ENCODE data around the gene MT2A. TPM values are rescaled to one million over a fixed set of nuclear protein-coding genes. Genes with fewer than 3 reads are reported as not detected.

MT2A gene
- total and polyA plus RNA-seq, 10 donors = 25.3 to 176 (median 60.5) TPM

GRCh38 chr16:56625140-56625942 is 17.0 kb downstream of the MT2A start, which contains the start of gene MT1E:
TSS of gene MT1E (plus strand) at chr16:56625781. CDS start at chr16:56625852, 71 bp downstream.
- no peaks in the 10 kb centered on the region for H3K36me3 ChIP-seq
- H3K4me1 ChIP-seq = peaks cover 0 to 39% (median 21%) of the 10 kb centered on the region in 6 donors
- intact Hi-C loops (cut with DNase I; ENCODE audit: low total_unique reads) = no loop called here
- no peak for DNase-seq
- TF ChIP-seq CTCF (IDR thresholded peaks at IDR 0.05 in 8 of 11, conservative IDR thresholded peaks at IDR 0.05 in 3 of 11) (no peak), POLR2A (IDR thresholded peaks at IDR 0.05) (peak in 2 of 3 donors; percentile 5 to 38), POLR2AphosphoS5 (IDR thresholded peaks at IDR 0.05) (peak; percentile 77 to 84 (median 84))
- peak within 1 kb of the TSS; percentile 44 to 75 (median 48) for H3K4me3 ChIP-seq
- WGBS, 5 donors = 2 to 5% (median 4%) methylated on average over 33 to 62 of the region's 62 CpGs
- H3K9me3 ChIP-seq = no peaks in the 10 kb centered on the region
- H3K27me3 ChIP-seq (replicated peaks in 1 of 7) = peaks cover 0 to 33% (median 18%) of the 10 kb centered on the region in 7 donors
- peak within 1 kb of the TSS; percentile 42 to 84 (median 79) for H3K27ac ChIP-seq

GRCh38 chr16:56625943-56626654 is 17.7 kb downstream of the MT2A start:
- Histone ChIP-seq H3K4me1 (peaks cover 0 to 43% (median 21%) of the 10 kb centered on the region in 6 donors), H3K27ac (peak overlapping the region; percentile 42 to 84 (median 79)), H3K9me3 (no peaks in the 10 kb centered on the region), H3K4me3 (peak overlapping the region; percentile 44 to 75 (median 48)), H3K27me3 (replicated peaks in 1 of 7) (peaks cover 0 to 35% (median 18%) of the 10 kb centered on the region in 7 donors), H3K36me3 (no peaks in the 10 kb centered on the region)
- DNase-seq = no peak
- WGBS, 5 donors = 22 to 36% (median 33%) methylated on average over 15 to 16 of the region's 16 CpGs
- no peak for TF ChIP-seq POLR2AphosphoS5 (IDR thresholded peaks at IDR 0.05)
- no peak for TF ChIP-seq CTCF (IDR thresholded peaks at IDR 0.05 in 8 of 11, conservative IDR thresholded peaks at IDR 0.05 in 3 of 11)
- no peak for TF ChIP-seq POLR2A (IDR thresholded peaks at IDR 0.05)
- intact Hi-C loops (cut with DNase I; ENCODE audit: low total_unique reads) = no loop called here

- Histone ChIP-seq H3K4me1 (peaks cover 0 to 48% (median 22%) of the 10 kb centered on the region in 6 donors), H3K27me3 (replicated peaks in 1 of 7) (peaks cover 0 to 41% (median 19%) of the 10 kb centered on the region in 7 donors), H3K9me3 (no peaks in the 10 kb centered on the region), H3K4me3 (peak overlapping the region in 6 of 8 donors; percentile 47 to 75 (median 49)), H3K36me3 (no peaks in the 10 kb centered on the region), H3K27ac (peak overlapping the region in 3 of 8 donors; percentile 71 to 84 (median 83))
- no peak for TF ChIP-seq POLR2AphosphoS5 (IDR thresholded peaks at IDR 0.05)
- no peak for TF ChIP-seq POLR2A (IDR thresholded peaks at IDR 0.05)
- no peak for TF ChIP-seq CTCF (IDR thresholded peaks at IDR 0.05 in 8 of 11, conservative IDR thresholded peaks at IDR 0.05 in 3 of 11)
- no peak for DNase-seq
- intact Hi-C loops (cut with DNase I; ENCODE audit: low total_unique reads) = no loop called here
- WGBS, 5 donors = 62 to 73% (median 69%) methylated on average over 7 of the region's 7 CpGs
These were observed 18.3 kb downstream of the MT2A start for GRCh38 chr16:56626685-56627084.
